Measurements from ENCODE around the gene PTPRK.

PTPRK gene

DNA sequence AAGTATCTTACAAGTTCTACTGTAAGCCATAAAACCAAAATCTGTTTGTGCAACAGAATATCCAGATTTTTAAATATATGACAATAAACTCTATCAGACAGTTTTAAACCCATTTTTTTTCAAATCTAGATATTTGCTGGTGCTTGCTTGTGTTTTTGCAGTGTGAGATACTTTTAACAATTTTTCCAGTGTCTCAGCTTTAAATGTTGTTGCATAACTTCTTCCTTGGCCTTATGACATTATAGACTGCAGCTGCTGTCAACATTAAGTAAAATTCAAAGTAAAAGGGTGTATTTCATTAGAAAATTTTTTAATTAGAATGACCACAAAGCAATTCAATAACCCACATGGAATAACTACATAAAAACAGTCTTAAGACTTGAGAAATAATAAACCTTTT is 139.5 kb downstream of the PTPRK start:
- no peak for DNase-seq

DNA sequence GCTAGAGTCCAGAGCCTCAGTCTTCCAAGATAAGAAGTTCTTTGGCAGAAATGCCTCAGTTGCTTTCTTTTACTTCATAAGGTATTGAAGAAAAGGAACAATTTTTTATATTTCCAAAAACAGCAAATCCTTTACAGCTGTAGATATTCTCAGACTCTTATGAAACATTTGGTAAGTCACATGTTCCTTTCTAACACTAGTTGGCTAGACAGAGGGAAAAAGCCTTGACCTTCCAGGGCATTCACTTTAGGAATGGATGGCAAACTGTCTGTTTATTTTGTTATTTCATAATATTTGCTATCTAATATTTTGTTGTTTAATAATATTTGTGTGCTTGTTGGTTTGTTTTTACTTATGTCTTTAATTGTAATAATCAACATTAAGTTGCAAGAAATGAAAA is 140.8 kb downstream of the PTPRK start:
- DNase-seq, result no peak

DNA sequence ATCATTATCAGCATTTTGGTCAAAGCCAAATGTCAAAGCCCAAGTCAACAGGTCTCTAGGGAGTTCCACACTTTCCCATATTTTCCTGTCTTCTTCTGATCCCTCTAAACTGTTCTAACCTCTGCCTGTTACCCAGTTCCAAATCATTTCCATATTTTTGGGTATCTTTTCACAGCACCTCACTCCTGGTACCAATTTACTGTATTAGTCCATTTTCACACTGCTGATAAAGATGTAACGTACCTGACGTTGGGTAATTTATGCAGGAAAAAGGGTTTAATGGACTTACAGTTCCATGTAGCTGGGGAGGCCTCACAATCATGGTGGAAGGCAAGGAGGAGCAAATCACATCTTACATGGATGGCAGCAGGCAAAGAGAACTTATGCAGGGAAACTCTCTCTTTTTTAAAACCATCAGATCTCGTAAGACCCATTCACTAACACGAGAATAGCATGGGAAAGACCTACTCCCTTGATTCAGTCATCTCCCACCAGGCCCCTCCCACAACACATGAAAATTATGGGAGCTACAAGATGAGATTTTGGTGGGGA is 143.4 kb downstream of the PTPRK start:
- DNase-seq, result no peak

DNA sequence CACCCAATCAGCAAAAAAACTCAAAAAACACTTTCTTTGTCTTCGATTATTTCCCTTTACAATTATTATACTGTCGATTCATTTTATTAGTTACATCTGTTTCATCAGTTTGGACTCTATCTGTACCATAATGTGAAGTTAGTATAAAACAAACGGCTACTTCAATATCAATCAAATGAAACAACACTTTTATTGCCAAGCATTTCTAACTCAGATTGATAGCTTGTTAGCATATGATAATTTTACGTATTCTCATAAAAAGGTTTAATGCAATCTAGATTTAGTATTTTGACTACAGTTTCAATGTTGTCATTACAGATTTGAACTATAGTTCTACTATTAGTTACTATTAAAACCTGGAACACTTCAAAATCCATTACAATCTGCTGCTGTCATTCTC is 149.3 kb downstream of the PTPRK start:
- no peak for DNase-seq

DNA sequence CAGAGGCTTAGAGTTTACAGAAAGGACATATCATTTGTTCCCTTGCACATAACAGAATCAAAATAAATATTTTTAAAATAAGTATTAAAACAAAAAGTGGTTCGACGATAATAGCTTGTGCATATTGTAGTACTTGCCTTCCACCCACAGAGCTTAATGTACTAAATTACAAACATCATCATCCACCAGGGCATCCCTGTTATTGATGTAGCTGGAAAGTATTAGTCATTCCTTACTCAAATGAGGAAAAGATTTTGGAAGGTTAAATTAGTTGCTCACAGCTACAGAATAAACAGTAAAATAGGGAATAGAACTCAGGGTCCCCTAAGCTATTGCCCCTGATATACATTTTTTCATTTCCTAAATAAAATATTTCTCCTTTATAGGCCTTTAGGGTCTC is 150.3 kb downstream of the PTPRK start:
- DNase-seq, result no peak

DNA sequence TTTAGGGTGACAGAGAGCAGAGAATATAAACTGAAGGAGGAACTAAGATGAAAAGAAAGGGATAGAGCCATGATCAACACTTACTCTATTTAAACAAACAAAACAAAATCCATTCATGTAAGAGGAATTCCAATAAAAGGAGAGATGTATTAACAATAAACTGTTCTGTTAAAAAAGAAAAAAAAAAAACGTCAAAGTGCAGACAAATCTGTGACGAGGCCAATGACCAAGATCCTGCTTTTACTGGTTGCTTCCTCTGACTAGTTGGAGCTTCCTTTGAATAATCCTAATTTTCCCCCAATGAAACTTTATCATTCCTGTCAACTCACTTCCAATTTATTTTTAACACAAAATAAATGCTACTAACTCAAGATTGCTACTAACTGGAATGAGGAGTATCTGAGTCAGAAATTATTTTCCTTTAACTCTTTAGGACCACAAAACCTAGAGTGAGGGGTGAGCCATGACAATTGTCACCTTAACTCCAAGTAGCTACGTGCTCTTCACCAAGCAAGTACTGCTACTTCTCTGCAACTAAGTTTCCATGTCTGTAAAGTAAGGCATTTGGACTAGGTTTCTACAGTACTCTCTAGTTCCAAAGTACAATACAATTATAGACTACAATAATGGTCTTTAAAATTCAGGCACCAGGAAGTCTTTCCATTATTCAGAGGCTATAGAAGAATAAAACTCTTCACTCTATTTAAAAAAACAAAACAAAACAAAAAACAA is 152.0 kb downstream of the PTPRK start:
- DNase-seq, result no peak

DNA sequence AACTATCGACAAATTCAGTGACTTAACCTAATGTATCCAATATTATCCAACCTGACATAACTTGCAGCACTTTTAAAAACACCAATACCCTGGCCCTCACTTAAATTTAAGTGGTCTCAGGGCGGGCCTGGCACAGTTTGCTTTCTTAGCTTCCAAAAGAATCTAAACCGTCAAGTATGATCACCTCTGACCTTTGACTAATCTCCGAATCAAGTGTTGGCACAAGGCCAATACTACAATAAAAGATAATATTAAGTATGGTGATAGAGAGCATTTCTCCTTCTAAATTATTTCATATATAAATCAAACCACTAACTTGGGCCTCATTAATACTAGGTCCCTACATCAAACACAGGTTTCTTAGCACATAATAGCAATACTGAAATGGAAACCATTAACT is 153.0 kb downstream of the PTPRK start:
- DNase-seq, result no peak

DNA sequence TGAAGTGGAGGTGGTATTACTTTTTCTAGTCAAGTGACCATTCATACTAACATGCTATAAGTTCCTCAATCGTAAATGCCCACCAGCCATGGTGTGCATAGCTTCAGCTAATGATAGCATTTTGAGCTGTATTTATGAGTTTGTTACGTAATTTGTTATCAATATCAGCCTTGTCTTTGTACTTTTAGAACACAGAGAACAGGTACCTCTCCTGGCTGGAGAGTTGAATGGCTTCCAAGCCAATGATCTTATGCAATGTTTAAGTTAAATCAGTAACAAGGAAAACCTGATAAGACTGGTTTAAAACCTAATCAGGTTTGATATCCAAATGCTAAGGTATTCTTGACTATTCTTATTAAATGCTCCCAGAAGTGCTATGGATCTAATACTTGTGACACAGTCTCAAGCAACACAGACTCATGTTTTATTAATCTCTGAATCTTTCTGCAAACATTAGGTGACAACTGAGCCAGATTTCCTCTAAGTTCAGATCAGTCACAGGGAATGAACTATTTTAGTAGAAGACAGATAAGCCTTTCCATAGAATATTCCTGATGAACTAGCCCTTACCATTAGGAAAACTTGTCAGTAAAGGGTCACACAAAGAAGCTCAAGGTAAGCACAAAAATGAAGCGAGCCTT is 154.8 kb downstream of the PTPRK start:
- no peak for DNase-seq

DNA sequence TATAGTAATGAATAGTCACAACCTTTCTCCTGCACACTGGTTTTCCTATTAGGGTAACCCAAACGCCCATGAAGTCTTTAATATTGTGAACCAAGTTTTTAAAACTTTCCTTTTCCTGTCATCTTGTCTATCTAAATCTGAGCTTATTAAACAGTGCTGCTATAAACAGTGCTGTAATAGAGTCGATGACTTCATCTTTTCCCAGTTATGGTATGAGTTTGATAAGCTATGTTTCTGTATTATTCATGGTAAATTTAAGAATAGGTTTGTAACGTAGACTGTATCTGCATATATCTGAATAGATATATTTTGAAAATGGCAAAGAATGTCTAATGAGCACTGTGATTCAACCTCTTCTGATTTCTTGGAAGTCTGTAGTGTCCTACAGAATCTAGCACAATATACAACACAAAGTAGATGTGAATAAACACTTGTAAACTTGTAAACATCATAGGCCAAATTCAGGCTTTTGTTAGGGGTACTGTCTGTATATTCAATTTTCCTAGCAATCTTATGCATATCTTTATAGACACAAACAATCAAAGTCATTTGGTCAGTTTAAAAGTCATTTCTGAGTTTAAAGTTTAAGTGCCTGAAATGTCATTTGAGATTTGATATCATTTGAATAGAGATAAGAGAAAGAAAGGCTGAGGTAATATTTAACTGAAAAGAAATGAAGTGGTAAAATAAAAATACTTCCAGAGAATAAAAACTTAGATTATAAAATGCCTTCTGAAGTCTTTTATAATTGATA is 155.5 kb downstream of the PTPRK start:
- no peak for DNase-seq

DNA sequence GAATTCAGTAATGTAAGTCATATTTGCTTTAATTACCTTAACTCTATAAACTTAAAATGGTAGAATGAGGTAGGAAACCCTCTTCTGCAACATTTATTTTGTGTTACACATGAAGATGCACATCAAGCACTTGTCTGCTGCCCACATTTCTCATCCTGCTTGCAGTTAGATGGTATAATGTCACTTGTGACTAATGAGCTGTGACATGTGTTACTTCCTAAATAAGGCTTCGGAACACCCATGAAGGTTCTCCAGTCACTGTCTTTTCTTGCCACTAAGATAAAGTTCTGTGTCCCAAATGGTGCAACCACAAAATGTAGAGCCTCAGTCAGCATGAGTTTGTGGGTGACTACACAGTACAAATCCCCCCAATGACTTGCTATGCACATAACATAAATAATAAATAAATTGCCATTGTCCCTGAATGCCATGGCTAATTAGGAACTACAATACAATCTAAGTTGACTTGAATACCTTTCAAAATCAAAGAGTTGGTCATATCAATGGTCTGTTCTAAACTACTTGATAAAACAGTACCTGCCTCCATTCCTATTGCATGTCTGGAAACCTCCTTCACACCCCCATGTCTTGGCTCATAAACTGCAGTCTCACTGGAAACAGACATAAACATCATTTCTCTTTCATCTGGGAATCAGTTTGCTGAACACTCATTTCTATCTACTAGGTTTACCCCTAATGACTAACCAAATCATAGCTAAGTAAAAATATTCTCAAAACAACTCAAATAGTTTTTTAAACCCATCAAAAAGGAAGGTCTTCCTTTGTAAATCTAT is 157.2 kb downstream of the PTPRK start:
- no peak for DNase-seq

DNA sequence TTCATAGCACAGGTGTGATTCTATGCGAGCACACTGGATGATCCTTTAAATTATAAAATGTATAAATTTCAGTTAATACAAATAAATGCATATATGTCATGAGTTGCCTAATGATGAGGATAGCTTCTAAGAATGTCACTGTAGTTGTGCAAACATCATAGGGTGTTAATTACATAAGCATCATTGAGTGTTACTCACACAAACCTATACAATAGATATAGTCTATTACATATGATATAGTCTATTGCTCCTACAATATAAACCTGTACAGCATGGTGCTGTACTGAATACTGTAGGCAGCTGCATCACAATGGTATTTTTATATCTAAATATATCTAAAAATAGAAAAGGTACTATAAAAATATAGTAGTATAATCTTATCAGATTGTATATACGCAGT is 159.0 kb downstream of the PTPRK start:
- no peak for DNase-seq

DNA sequence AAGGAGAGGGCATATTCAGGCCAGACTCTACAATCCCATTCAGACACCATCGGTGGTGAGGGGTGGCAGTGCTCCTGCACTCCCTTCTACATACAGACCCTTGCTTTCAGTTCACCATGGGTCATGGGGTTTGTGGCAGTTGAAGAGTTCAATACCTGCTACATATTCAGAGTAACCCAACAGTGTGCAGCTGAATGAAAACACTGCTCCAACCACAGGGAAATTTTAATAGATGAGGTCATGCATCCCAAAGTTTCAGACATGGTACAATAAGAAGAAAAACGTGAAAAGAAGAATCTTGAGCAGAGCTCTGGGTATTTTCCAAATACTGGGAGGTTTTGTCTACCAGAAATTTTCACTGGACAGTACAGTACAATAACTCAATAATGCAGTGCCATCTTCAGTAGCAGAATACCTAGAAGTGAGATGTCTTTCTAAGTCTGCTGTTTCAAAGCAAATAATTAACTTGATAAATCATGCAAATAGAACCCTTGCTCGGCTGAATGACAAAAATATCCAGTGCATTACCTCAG is 162.1 kb downstream of the PTPRK start:
- no peak for DNase-seq

DNA sequence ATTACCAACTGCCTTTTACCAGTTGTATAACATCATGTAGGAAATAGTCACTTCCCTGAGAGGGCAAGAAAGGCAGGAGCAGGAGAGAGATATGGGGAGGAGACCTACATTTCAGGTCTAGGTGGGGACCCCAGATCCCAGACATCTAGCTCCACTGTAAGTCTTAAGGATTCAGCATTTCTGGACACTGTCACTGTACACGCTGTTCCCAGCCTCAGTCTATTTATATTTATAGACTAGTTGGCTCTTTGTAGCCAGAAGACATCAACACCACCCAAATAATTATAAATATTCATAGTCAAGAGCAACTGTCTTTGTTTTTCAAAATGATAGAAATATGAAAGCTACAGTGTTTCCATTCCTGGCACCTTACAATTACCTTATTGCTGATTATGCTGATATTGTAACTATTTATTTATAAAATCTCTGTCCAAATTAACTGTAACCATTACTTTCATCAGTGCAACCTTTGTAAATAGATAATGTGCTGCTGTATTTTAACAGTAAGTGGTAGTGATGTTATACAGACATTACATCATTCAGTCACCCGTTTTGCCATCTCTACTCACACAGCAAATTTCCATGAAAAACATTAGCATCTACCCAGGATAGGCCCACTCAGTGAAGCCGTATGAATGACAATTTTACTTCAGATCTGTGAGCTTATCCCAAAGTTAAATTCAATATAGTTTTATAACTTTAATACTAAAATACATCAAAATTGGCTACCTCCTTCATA is 162.8 kb downstream of the PTPRK start:
- DNase-seq, result no peak

DNA sequence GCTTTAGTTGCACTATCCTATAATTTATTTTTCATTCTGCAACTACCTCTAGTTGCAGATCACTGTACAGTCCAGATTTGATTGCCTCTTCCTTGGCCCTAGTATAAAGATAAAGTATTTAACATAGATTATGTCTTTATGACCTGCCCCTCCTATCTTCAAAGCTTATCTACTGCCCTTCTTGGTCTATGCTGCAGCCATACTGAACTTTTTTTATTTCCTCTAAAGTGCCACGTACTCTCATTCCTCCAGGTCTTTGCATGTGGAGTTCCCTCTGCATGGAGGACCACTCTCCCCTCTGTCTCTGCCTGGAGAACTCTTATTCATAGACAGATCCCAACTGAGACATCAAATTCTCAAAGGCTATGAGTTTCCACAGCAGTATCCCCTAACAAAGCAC is 168.0 kb downstream of the PTPRK start:
- DNase-seq, result no peak

DNA sequence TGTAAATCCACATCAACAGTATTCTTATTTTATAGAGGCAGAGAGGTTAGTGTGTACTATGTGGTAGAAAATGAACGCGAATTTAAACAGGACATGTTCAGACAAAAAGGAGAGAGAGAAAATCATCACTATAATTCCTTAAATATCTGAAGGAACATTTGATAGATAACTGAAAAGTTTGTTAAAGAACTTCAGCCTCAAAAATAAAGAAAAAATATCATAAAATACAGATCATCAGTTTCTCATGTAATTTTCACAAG is 169.2 kb downstream of the PTPRK start:
- DNase-seq, result no peak

DNA sequence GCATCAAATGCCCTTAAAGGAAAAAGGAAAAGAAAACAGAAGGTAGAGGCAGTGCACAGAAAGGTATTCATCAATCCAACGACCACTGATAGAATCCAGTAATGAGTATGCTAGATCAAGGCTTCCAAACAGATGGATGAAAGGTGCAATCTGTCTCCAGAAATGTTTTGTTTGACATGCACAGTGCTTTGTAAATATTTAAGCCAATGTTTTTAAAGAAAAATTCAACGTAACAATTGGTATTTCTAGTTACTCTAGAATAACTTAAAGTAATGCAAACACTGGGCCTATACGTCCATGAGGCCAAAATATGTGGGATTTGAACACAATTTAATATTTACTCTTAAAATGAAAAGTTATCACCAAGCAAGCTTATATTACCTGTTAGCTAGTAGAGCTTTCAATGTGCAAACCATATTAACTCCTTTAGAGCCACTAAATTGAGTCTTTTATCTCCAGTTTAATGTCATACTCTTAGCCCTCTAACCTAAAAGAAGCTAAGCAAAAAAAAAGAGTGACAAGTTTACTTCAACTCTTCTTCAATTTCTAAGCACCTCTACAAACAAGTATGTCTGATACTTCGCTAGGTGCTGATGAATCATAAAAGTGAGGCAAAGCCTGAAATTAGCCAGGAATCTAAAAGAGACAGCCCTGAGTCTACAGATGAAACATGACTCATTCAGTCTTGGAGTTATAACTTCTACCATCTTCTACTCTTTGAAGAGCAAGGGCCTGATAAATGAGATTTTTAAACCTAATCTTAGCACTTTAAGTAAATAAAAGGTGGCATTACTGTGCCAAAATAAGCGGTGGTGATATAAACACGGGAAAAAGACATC is 169.8 kb downstream of the PTPRK start:
- DNase-seq, result no peak

DNA sequence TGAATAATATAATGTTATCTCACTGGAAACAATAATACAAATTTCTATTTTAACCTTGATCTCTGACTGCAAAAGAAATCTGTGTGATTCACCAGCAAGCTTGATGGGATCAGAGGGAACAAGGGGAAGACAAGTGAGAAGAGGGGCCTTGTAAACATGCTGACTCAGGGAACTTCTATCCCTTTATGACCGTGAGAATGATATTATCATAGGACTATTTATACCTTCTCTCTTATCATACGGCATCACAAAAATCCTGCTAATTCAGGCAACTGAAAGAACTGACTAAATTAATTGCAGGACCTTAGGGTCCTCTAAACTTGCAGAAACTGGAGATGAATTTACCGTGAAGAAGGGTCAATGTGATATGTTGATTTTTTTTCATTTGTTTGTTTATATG is 173.3 kb downstream of the PTPRK start:
- no peak for DNase-seq

DNA sequence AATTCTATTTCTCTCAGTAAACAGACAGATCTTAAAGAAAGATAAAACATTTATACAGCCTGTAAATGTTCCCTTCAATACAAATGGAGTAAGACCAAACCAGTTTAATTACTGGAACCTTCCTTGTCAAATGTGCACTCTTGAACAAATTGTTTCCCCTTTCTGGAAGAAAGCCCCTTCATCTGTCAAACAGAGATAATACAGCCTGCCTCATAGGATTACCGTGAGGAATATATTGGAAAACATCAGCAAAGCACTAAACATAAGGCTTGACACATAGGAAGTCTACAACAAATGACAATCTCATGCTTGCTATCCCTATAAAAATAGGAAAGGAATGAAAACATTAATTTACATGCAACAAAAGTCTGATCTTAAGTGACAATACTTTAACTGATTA is 173.8 kb downstream of the PTPRK start:
- no peak for DNase-seq

DNA sequence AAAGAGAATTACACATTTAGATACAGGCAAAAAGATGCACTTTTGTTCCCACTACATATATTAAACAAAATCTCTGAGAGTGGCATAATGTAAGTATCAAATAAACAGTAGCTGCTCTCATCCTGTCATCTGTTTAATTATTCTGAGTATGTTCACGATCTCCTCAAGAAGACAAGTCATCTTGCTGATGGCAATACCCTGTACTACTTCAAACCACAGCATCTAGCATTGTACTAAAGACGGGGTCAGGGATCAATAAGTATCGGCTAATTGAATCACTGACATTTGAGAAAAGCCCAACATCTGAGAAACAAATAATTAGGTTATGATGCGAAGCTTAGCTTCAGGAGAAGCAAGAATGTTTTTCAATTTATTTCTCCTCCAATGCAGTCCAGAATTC is 175.1 kb downstream of the PTPRK start:
- DNase-seq, result no peak

DNA sequence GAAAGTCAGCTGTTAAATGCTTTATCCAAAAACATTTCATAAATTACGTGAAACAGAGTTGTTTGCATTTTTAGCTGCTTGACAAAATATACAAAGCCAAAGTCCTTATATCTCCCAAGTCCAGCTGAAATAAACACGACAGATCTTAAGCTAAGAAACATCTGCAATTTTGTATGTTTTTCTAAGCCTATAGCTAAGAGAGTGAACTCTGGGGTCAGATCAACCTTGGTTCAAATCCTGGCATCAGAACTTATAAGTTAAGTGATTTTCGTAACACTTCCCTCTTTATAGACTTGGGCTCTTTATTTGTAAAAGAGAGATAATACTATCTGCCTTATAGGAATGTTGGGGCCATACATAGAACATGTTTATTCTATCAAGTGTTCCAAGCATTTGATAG is 176.7 kb downstream of the PTPRK start:
- no peak for DNase-seq
